Karpas-422 (cell line): ENCODE data around the gene AMPD3. TPM values are rescaled to one million over a fixed set of nuclear protein-coding genes. Genes with fewer than 3 reads are reported as not detected.

ENCODE experiments used
- DNase-seq: peaks from one replicate; pipeline ENCODE4 v3.0.0-alpha.2; 2015
- H2AFZ ChIP-seq: fragments of 200-600 bp; sonication (generic); 2 replicates; pipeline ENCODE4 v1.6.1; 2014; ENCODE audit warnings: antibody characterized with exemption, low read length, mixed read lengths
- H3K27ac ChIP-seq: fragments of 200-600 bp; sonication (generic); 2 replicates; pipeline ENCODE4 v1.5.1; 2014; ENCODE audit warnings: mild to moderate bottlenecking, low read length, moderate library complexity
- H3K27me3 ChIP-seq: fragments of 200-600 bp; sonication (generic); 2 replicates; pipeline ENCODE4 v1.6.1; 2014; ENCODE audit warnings: low read length, mixed read lengths
- H3K36me3 ChIP-seq: fragments of 200-600 bp; sonication (generic); 2 replicates; pipeline ENCODE4 v1.6.1; 2014; ENCODE audit warnings: low read length, mixed read lengths; ENCODE audit not compliant: insufficient read depth
- H3K4me1 ChIP-seq: fragments of 200-600 bp; sonication (generic); 2 replicates; pipeline ENCODE4 v1.6.1; 2014; ENCODE audit warnings: mild to moderate bottlenecking, low read length, mixed read lengths
- H3K4me2 ChIP-seq: fragments of 200-600 bp; sonication (generic); 2 replicates; pipeline ENCODE4 v1.6.1; 2014; ENCODE audit warnings: low read length, low read depth, mild to moderate bottlenecking; ENCODE audit not compliant: poor library complexity, severe bottlenecking
- H3K4me3 ChIP-seq: fragments of 200-600 bp; sonication (generic); 2 replicates; pipeline ENCODE4 v1.5.1; 2014; ENCODE audit warnings: mild to moderate bottlenecking, antibody characterized with exemption, low read length, mixed read lengths
- H3K79me2 ChIP-seq: fragments of 200-600 bp; sonication (generic); 2 replicates; pipeline ENCODE4 v1.6.1; 2014; ENCODE audit warnings: mild to moderate bottlenecking, low read length, mixed read lengths
- H3K9ac ChIP-seq: fragments of 200-600 bp; sonication (generic); 2 replicates; pipeline ENCODE4 v1.6.0; 2014; ENCODE audit warnings: low read length
- H3K9me2 ChIP-seq: fragments of 200-600 bp; sonication (generic), shearing (Covaris generic); replicated peaks from 2 replicates; pipeline ENCODE4 v1.6.0; 2014; ENCODE audit warnings: mild to moderate bottlenecking, low read length, moderate library complexity; ENCODE audit not compliant: insufficient read depth
- H3K9me3 ChIP-seq: fragments of 300-700, 200-600 bp; sonication (generic); 2 replicates; pipeline ENCODE4 v1.6.1; 2014; ENCODE audit warnings: low read length, mixed read lengths
- H4K20me1 ChIP-seq: fragments of 200-600 bp; sonication (generic); 2 replicates; pipeline ENCODE4 v1.6.1; 2014; ENCODE audit warnings: mild to moderate bottlenecking, antibody characterized with exemption, low read length, low read depth; ENCODE audit not compliant: insufficient read depth
- total RNA-seq: library from RNA; depleted of rRNA; stranded (reverse); fragments of >200 nt; shearing (Covaris generic); gene quantifications from 2 replicates; pipeline ENCODE4 v1.2.3, GENCODE V29; 2014; ENCODE audit warnings: low replicate concordance

The AMPD3 gene
- total RNA-seq, 1 experiment from 2014 or later, result 12.5 TPM

DNA sequence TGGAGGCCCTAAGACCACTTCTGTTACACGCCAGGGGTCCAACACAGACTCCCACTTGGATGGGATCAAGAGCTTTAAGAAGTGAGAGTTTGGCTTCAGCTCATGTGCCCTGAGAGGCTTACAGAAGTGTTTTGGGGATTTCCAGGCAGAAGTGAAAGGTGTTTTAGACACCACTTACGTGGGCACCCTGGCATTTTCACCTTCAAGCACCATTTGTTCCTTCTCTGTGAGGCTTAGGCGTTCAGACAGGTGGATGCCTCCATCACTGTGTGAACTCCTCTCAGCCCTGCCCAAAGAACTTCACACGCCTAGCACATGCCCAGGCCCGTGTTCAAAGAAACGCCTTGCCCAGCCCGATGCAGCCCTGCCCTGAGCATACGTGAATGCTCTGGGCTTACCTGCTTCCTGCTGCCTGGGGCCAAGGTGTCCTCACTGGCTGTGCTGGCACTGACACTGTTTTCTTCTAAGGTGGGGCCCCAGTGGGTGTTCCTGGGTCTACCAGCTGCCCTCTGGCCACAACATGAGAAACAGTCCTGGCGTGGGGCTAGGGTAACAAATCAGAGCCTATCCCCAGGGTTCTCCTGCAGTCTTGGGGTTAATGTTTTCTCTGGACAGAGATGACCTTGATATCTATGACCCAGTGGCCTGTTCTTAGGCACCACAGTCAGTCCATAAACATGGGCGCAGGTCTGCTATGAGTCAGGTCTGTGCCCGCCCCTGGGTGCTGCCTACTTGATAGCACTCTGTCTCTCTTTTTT is 34.0 kb downstream of the AMPD3 start:
- no peaks in the 10 kb centered on the region for H3K79me2 ChIP-seq
- no peaks in the 10 kb centered on the region for H3K9me3 ChIP-seq
- H3K27me3 ChIP-seq, result no peaks in the 10 kb centered on the region
- H3K4me3 ChIP-seq, result no peak overlapping the region
- no peak overlapping the region for H3K27ac ChIP-seq
- 0 out of 2 replicates have a peak, but pooled peaks cover 6% of the 10 kb centered on the region for H3K36me3 ChIP-seq
- H3K4me2 ChIP-seq, result no peak overlapping the region
- H3K4me1 ChIP-seq, result no peaks in the 10 kb centered on the region
- no peak for DNase-seq
- no peaks in the 10 kb centered on the region for H3K9me2 ChIP-seq
- H4K20me1 ChIP-seq, result no peaks in the 10 kb centered on the region
- H3K9ac ChIP-seq, result no peak overlapping the region
- no peak overlapping the region for H2AFZ ChIP-seq

- Histone ChIP-seq H3K4me2 (no peak overlapping the region), H3K79me2 (no peaks in the 10 kb centered on the region), H4K20me1 (no peaks in the 10 kb centered on the region), H3K27ac (no peak overlapping the region), H3K9me3 (no peaks in the 10 kb centered on the region), H3K9me2 (no peaks in the 10 kb centered on the region), H3K9ac (no peak overlapping the region), H3K36me3 (0 out of 2 replicates have a peak, but pooled peaks cover 6% of the 10 kb centered on the region), H3K4me3 (no peak overlapping the region), H3K27me3 (no peaks in the 10 kb centered on the region), H3K4me1 (no peaks in the 10 kb centered on the region), H2AFZ (no peak overlapping the region)
- DNase-seq, result no peak
These were observed 35.0 kb downstream of the AMPD3 start for GRCh38 chr11:10490032-10490397.

DNA sequence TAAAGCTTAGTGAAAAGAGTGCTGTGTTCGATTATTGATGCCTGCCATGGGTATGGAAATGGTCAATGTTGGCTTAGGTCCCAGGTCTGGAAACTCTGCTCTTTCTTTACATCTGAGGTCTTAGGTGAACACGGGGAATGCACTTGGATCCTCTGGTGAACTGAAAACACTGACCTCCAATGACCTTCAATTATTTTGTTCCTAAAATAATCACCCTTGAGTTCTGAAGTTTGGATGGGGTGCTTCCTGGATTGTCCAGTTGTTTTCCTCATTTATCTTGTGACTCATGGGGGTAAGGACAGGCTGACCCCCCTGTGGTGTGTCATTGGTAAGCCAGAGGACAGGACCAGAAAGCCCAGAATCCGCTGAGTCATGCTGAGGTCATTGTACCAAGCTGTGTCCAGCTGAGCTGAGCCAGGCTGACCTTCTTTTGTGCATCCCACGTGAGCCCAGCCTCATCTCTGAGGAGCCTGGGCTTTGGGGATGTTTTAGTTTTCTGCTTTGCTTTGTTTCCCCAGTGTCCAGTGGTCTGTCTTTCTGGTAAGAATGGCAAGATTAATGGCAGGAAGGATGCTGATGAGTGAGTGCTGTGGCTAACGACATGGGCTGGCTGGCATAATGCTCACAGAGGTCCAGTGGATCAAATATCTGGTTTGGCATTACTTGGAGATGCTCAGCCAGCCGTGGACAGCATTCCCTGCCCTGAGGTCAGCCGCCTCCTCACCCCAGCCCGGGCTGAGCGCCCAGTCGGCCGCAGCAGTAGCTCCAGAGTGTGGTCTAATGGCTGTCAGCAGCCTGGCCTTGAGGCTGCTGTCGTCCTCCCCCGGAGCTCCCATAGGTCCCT is 35.6 kb downstream of the AMPD3 start:
- Histone ChIP-seq H4K20me1 (no peaks in the 10 kb centered on the region), H3K27me3 (no peaks in the 10 kb centered on the region), H3K4me2 (no peak overlapping the region), H3K36me3 (0 out of 2 replicates have a peak, but pooled peaks cover 6% of the 10 kb centered on the region), H3K27ac (no peak overlapping the region), H3K4me1 (no peaks in the 10 kb centered on the region), H3K9me2 (no peaks in the 10 kb centered on the region), H3K4me3 (no peak overlapping the region), H3K79me2 (no peaks in the 10 kb centered on the region), H3K9ac (no peak overlapping the region), H3K9me3 (no peaks in the 10 kb centered on the region), H2AFZ (no peak overlapping the region)
- no peak for DNase-seq

DNA sequence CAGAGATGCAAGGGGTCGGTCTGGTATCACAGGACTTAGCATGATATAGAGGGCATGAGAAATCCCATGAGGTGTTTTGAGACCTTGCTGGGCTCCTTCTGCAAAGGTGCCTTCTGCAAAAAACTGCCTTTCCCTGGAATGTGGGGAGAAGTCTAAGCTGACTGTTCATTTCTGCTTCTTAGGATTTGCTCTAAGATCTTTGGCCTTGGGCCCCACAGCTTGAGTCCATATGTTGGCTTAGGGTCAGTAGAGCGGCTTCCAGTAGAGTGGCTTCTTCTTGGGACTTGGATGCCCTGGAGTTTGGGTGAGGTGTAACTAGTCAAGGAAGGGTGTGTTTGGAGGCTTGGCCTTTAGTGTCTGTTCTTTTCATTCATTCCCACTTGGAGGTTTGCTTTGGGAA is 37.0 kb downstream of the AMPD3 start:
- Histone ChIP-seq H3K4me3 (no peak overlapping the region), H3K9ac (no peak overlapping the region), H4K20me1 (no peaks in the 10 kb centered on the region), H3K9me3 (no peaks in the 10 kb centered on the region), H3K36me3 (0 out of 2 replicates have a peak, but pooled peaks cover 6% of the 10 kb centered on the region), H3K79me2 (no peaks in the 10 kb centered on the region), H3K4me1 (no peaks in the 10 kb centered on the region), H3K9me2 (no peaks in the 10 kb centered on the region), H3K4me2 (no peak overlapping the region), H2AFZ (no peak overlapping the region), H3K27me3 (no peaks in the 10 kb centered on the region), H3K27ac (no peak overlapping the region)
- DNase-seq, result no peak

GRCh38 chr11:10493041-10493663 is 38.1 kb downstream of the AMPD3 start:
- no peaks in the 10 kb centered on the region for H3K9me3 ChIP-seq
- H3K9ac ChIP-seq, result no peak overlapping the region
- DNase-seq, result no peak
- no peaks in the 10 kb centered on the region for H3K9me2 ChIP-seq
- no peaks in the 10 kb centered on the region for H3K27me3 ChIP-seq
- H3K36me3 ChIP-seq, result 0 out of 2 replicates have a peak, but pooled peaks cover 6% of the 10 kb centered on the region
- no peak overlapping the region for H3K4me2 ChIP-seq
- no peak overlapping the region for H3K27ac ChIP-seq
- H3K79me2 ChIP-seq, result no peaks in the 10 kb centered on the region
- no peak overlapping the region for H3K4me3 ChIP-seq
- no peaks in the 10 kb centered on the region for H4K20me1 ChIP-seq
- no peaks in the 10 kb centered on the region for H3K4me1 ChIP-seq
- H2AFZ ChIP-seq, result no peak overlapping the region

DNA sequence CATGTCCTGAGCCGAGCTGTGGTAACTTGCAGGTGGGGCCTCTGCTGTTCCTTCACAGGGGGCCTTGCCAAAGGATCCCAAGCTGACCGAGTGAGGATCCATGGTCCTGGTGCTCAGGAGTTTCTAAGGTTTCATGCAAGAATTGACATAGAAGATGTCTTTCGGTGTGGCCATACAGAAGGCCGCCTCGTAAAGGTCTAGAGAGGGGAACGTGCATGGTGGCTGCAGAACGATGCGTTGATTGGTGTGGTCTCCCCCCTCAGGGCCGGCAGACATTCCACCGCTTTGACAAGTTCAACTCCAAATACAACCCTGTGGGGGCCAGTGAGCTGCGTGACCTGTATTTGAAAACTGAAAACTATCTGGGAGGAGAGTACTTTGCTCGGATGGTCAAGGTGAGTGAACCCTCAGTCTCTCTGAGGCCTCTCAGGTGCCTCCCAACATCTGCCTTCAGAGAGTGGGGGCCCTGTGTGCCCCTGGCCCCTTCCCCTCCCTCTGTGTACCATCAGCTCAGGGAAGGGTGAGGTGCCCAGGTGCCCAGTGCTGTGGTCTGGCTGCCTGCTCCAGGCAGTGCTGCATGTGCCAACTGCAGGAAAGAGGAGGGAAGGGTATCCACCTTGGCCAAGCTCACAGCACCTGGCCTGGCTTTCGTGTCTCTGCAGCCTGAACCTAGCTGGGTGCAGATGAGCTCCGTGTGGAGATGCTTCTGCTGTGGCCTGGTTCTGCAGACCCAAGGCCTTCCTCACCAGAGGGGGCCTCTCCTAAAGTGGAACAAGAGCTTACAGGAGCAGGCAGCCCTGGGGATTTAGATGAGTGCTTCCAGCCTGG is 39.8 kb downstream of the AMPD3 start:
- H3K27me3 ChIP-seq, result no peaks in the 10 kb centered on the region
- H4K20me1 ChIP-seq, result no peaks in the 10 kb centered on the region
- 0 out of 2 replicates have a peak, but pooled peaks cover 6% of the 10 kb centered on the region for H3K36me3 ChIP-seq
- no peak overlapping the region for H3K4me2 ChIP-seq
- H3K9me2 ChIP-seq, result no peaks in the 10 kb centered on the region
- no peak overlapping the region for H3K4me3 ChIP-seq
- no peak overlapping the region for H3K9ac ChIP-seq
- no peak overlapping the region for H2AFZ ChIP-seq
- no peak overlapping the region for H3K27ac ChIP-seq
- H3K9me3 ChIP-seq, result no peaks in the 10 kb centered on the region
- no peaks in the 10 kb centered on the region for H3K4me1 ChIP-seq
- DNase-seq, result no peak
- no peaks in the 10 kb centered on the region for H3K79me2 ChIP-seq

- H3K36me3 ChIP-seq, result 0 out of 2 replicates have a peak, but pooled peaks cover 3% of the 10 kb centered on the region
These were observed 40.4 kb downstream of the AMPD3 start for GRCh38 chr11:10495464-10495786.

More at GRCh38 chr11:10495464-10495786, 40.4 kb downstream of the AMPD3 start:
- no peak overlapping the region for H3K4me3 ChIP-seq
- no peaks in the 10 kb centered on the region for H4K20me1 ChIP-seq
- no peak overlapping the region for H2AFZ ChIP-seq
- no peaks in the 10 kb centered on the region for H3K9me2 ChIP-seq
- H3K9ac ChIP-seq, result no peak overlapping the region
- H3K9me3 ChIP-seq, result no peaks in the 10 kb centered on the region
- H3K27ac ChIP-seq, result no peak overlapping the region
- no peaks in the 10 kb centered on the region for H3K79me2 ChIP-seq
- no peaks in the 10 kb centered on the region for H3K4me1 ChIP-seq
- no peaks in the 10 kb centered on the region for H3K27me3 ChIP-seq
- H3K4me2 ChIP-seq, result no peak overlapping the region
- no peak for DNase-seq
